HepG2 (cell line): Measurements from ENCODE around the gene SPAG4. TPM values are rescaled to one million over a fixed set of nuclear protein-coding genes. Genes with fewer than 3 reads are reported as not detected.
A peak's percentile ranks its signal among the peaks of the same experiment; 100 is the strongest.

Experiments used
- ATAD3A ChIP-seq: sonication (generic); formaldehyde crosslinking; IDR thresholded peaks from 2 replicates; pipeline ENCODE4 v1.4.0; 2020; ENCODE audit warnings: missing genetic modification reagents
- ELK4 ChIP-seq: sonication (generic); formaldehyde crosslinking; IDR thresholded peaks from 2 replicates; pipeline ENCODE4 v1.9.0; 2021; ENCODE audit warnings: missing genetic modification reagents, borderline replicate concordance
- FOXP4 ChIP-seq: sonication (generic); formaldehyde crosslinking; IDR thresholded peaks from 2 replicates; pipeline ENCODE4 v1.4.0; 2020; ENCODE audit warnings: missing genetic modification reagents
- HOXA7 ChIP-seq: sonication (generic); formaldehyde crosslinking; IDR thresholded peaks from 2 replicates; pipeline ENCODE4 v1.8.1; 2022; ENCODE audit warnings: mild to moderate bottlenecking, missing genetic modification reagents, moderate library complexity
- ISL2 ChIP-seq: sonication (generic); formaldehyde crosslinking; IDR thresholded peaks from 2 replicates; pipeline ENCODE4 v1.5.0; 2020; ENCODE audit warnings: missing genetic modification reagents
- MATR3 ChIP-seq: sonication (generic); formaldehyde crosslinking; IDR thresholded peaks from 2 replicates; pipeline ENCODE4 v1.4.0; 2020; ENCODE audit warnings: missing genetic modification reagents
- NFIB ChIP-seq: sonication (generic); formaldehyde crosslinking; IDR thresholded peaks from 2 replicates; pipeline ENCODE4 v1.9.0; 2021; ENCODE audit warnings: missing genetic modification reagents, mild to moderate bottlenecking, borderline replicate concordance
- REL ChIP-seq: sonication (generic); formaldehyde crosslinking; conservative IDR thresholded peaks from 2 replicates; pipeline ENCODE4 v1.8.0; 2022; ENCODE audit warnings: mild to moderate bottlenecking, missing genetic modification reagents, moderate library complexity
- RFX1 ChIP-seq: fragments of 450-650 bp; IDR thresholded peaks from 2 replicates; pipeline ENCODE4 v1.6.1; 2017
- SKIL ChIP-seq: sonication (generic); formaldehyde crosslinking; IDR thresholded peaks from 2 replicates; pipeline ENCODE4 v1.8.0; 2022; ENCODE audit warnings: missing genetic modification reagents, mild to moderate bottlenecking, moderate library complexity, borderline replicate concordance
- SOX13 ChIP-seq, 3 experiments: fragments of 450-650 bp in 1 of 3; sonication (generic) in 1 of 3; formaldehyde crosslinking in 1 of 3; IDR thresholded peaks in 2 of 3; conservative IDR thresholded peaks in 1 of 3; 2 replicates each; pipeline versions ENCODE4 v1.5.0 to v1.6.1; 2016 to 2020; ENCODE audit warnings: antibody characterized with exemption in 1 of 3, mild to moderate bottlenecking in 1 of 3, missing compliant biosample characterization in 1 of 3, missing genetic modification reagents in 1 of 3, moderate library complexity in 1 of 3
- STAT6 ChIP-seq: sonication (generic); formaldehyde crosslinking; IDR thresholded peaks from 2 replicates; pipeline ENCODE4 v1.4.0; 2020; ENCODE audit warnings: missing genetic modification reagents, mild to moderate bottlenecking, borderline replicate concordance
- TCF12 ChIP-seq, 2 experiments: fragments of 450-650 bp in 1 of 2; sonication (generic) in 1 of 2; formaldehyde crosslinking in 1 of 2; IDR thresholded peaks; 2 replicates each; pipeline versions ENCODE4 v1.6.1 to v1.8.0; 2017 to 2022; ENCODE audit warnings: antibody characterized with exemption in 1 of 2, mild to moderate bottlenecking in 1 of 2, missing genetic modification reagents in 1 of 2, moderate library complexity in 1 of 2
- TOE1 ChIP-seq: sonication (generic); formaldehyde crosslinking; IDR thresholded peaks from 2 replicates; pipeline ENCODE4 v1.4.0; 2020; ENCODE audit warnings: mild to moderate bottlenecking, missing genetic modification reagents
- ZNF337 ChIP-seq: sonication (generic); formaldehyde crosslinking; IDR thresholded peaks from 2 replicates; pipeline ENCODE4 v1.5.1; 2020; ENCODE audit warnings: missing genetic modification reagents, low read depth, mild to moderate bottlenecking, borderline replicate concordance
- ZNF775 ChIP-seq: sonication (generic); formaldehyde crosslinking; IDR thresholded peaks from 2 replicates; pipeline ENCODE4 v1.4.0; 2020; ENCODE audit warnings: missing genetic modification reagents, mild to moderate bottlenecking, moderate library complexity, borderline replicate concordance
- ZNF776 ChIP-seq: sonication (generic); formaldehyde crosslinking; IDR thresholded peaks from 2 replicates; pipeline ENCODE4 v1.4.0; 2020; ENCODE audit warnings: mild to moderate bottlenecking, missing genetic modification reagents
- ZSCAN29 ChIP-seq: sonication (generic); formaldehyde crosslinking; conservative IDR thresholded peaks from 2 replicates; pipeline ENCODE4 v1.4.0; 2020; ENCODE audit warnings: mild to moderate bottlenecking, missing genetic modification reagents
- ZSCAN31 ChIP-seq: sonication (generic); formaldehyde crosslinking; IDR thresholded peaks from 2 replicates; pipeline ENCODE4 v1.5.0; 2020; ENCODE audit warnings: low read depth, mild to moderate bottlenecking, missing genetic modification reagents
- polyA plus RNA-seq, 8 experiments: library from polyadenylated mRNA; depleted of rRNA in 3 of 8; stranded (reverse) in 7 of 8; unstranded in 1 of 8; fragments of >200 nt; fragmentation: Illumina TruSeq in 4 of 8; extraction: Trizol in 4 of 8; gene quantifications; 2 replicates each; pipeline versions ENCODE4 v1.2.1 to v1.2.3, GENCODE V29; 2011 to 2016; ENCODE audit warnings: low read depth in 4 of 8, missing spikeins in 1 of 8, mixed read lengths in 1 of 8; ENCODE audit not compliant: insufficient read depth in 1 of 8
- total RNA-seq, 5 experiments: library from RNA; depleted of rRNA; stranded (reverse); fragments of >200 nt; fragmentation: Illumina TruSeq; extraction: Trizol; gene quantifications; 2 replicates each; pipeline ENCODE4 v1.2.3, GENCODE V29; 2016; ENCODE audit warnings: low read depth in 1 of 5

SPAG4 gene
- total and polyA plus RNA-seq, 2 of the 13 experiments (the other 11 are each of a cell fraction or from before 2014, with no cell fraction given): 5.8 to 137 TPM

- TF ChIP-seq SKIL (peak; percentile 91), ZSCAN29 (CRISPR knock-in tag) (no peak), MATR3 (no peak), ZNF776 (CRISPR knock-in tag) (peak; percentile 92; the same call in 1 of the 2 replicates), ZNF337 (CRISPR knock-in tag) (peak; percentile 91), TOE1 (CRISPR knock-in tag) (peak; percentile 99; the same call in 1 of the 2 replicates), ISL2 (peak; percentile 93), ELK4 (peak; percentile 83; the same call in 1 of the 2 replicates), TCF12 (IDR thresholded peaks at IDR 0.05) (no peak), TCF12 (CRISPR knock-in tag; IDR thresholded peaks at IDR 0.05) (no peak), HOXA7 (CRISPR knock-in tag) (no peak; the same call in 1 of the 2 replicates), REL (CRISPR knock-in tag) (peak; percentile 99), ZSCAN31 (peak; percentile 65; the same call in 1 of the 2 replicates), RFX1 (peak; percentile 42; the same call in 1 of the 2 replicates), FOXP4 (peak; percentile 73), NFIB (CRISPR knock-in tag) (no peak), ATAD3A (CRISPR knock-in tag) (0 out of 2 replicates have a peak, but pooled peaks have one; percentile 72), SOX13 (IDR thresholded peaks at IDR 0.05) (no peak; the same call in 1 of the 2 replicates), SOX13 (CRISPR knock-in tag; conservative IDR thresholded peaks at IDR 0.05 in 1 of 2, IDR thresholded peaks at IDR 0.05 in 1 of 2) (no peak), STAT6 (CRISPR knock-in tag) (no peak), ZNF775 (CRISPR knock-in tag) (peak; percentile 93; the same call in 1 of the 2 replicates)
These were observed at the start of gene SPAG4 (continued) for GRCh38 chr20:35615667-35616464.
